ENCODE measurements around the gene NACAD. TPM values are rescaled to one million over a fixed set of nuclear protein-coding genes. Genes with fewer than 3 reads are reported as not detected.
"Not testable (repeated sequence)": the region's sequence is repeated elsewhere in the genome, so short reads cannot be mapped to it uniquely, and the experiment has no call there.

NACAD gene
- polyA plus RNA-seq, 3 donors, result 0.95 to 3.3 (median 2.0) TPM

DNA sequence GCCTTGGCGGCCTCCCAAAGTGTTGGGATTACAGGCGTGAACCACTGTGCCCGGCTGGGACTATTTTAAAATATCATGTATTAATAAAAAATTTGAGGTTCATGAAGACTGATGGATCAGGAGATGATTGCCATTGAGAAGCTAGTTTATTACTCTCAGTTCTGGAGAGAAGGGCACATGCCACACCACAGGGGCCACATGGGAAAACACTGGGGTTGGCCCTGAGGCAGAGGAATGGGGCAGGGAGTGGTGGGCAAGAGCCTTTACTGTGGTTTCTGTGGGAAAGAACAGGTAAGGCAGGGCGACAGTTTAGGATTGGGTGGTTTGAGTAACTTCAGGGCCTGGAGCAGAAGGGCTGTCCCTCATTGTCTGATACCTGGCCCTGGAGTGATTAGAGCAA, 29.5 kb upstream of the NACAD start:
- H3K27ac ChIP-seq (ENCODE audit: low read depth, low read length), result no peak overlapping the region
- 86 to 92% (median 89%) methylated on average over 4 of the region's 4 CpGs for WGBS, 3 donors

- WGBS, 3 donors, result 77 to 95% (median 79%) methylated on average over 4 of the region's 4 CpGs
- H3K27ac ChIP-seq (ENCODE audit: low read depth, low read length), result no peak overlapping the region
Observed at GRCh38 chr7:45117582-45117981, 28.8 kb upstream of the NACAD start.

DNA sequence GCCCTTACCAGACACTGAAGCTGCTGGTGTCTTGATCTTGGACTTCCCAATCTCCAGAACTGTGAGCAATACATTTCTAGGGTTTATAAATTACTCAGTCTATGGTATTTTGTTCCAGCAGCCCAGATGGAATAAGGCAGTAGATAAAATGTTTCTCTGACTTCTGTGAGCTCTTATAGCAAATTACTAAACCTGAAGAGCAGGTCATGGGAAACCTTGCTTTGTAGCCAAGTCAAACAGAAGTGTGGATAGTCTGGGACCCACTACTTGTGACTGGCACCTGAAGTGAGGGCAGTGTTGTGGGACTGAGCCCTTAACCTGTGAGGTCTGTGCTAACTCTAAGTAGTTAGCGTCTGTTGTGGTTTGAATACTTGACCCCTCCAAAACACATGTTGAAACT, 27.3 kb upstream of the NACAD start:
- WGBS, 3 donors, result 65 to 91% (median 86%) methylated on average over 1 of the region's 1 CpG
- H3K27ac ChIP-seq (ENCODE audit: low read depth, low read length), result no peak overlapping the region

- no peak overlapping the region for H3K27ac ChIP-seq (ENCODE audit: low read depth, low read length)
Observed at GRCh38 chr7:45114926-45115325, 26.2 kb upstream of the NACAD start.

DNA sequence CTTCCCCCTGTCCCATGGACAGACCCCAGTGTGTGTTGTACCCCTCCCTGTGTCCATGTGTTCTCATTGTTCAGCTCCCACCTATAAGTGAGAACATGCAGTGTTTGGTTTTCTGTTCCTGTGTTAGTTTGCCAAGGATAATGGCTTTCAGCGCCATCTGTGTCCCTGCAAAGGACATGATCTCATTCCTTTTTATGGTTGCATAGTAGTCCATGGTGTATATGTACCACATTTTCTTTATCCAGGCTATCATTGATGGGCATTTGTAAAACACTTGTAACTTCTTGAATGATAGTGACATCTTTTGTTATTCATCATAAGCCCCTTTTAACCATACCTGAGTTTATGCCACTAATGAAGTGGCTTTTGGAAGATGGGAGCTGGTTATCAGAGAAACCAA, 25.5 kb upstream of the NACAD start:
- H3K27ac ChIP-seq (ENCODE audit: low read depth, low read length), result not testable (repeated sequence)

GRCh38 chr7:45112648-45113047, 23.9 kb upstream of the NACAD start:
- 73 to 83% (median 79%) methylated on average over 1 of the region's 1 CpG for WGBS, 3 donors
- no peak overlapping the region for H3K27ac ChIP-seq (ENCODE audit: low read depth, low read length)

More for the DNA sequence above, 25.5 kb upstream of the NACAD start:
- WGBS, 3 donors, result 70 to 89% (median 70%) methylated on average over 1 of the region's 1 CpG

- 0 to 1% (median 1%) methylated on average over 61 to 64 of the region's 64 CpGs for WGBS, 3 donors
- H3K27ac ChIP-seq (ENCODE audit: low read depth, low read length), result peak within 1 kb of the TSS; percentile 90
Observed at GRCh38 chr7:45111298-45112223, 22.8 kb upstream of the NACAD start, which contains the start of gene TBRG4. Gene TBRG4, minus strand, starts transcription at chr7:45111697. Its CDS starts 2,460 bp downstream, at chr7:45109237.

DNA sequence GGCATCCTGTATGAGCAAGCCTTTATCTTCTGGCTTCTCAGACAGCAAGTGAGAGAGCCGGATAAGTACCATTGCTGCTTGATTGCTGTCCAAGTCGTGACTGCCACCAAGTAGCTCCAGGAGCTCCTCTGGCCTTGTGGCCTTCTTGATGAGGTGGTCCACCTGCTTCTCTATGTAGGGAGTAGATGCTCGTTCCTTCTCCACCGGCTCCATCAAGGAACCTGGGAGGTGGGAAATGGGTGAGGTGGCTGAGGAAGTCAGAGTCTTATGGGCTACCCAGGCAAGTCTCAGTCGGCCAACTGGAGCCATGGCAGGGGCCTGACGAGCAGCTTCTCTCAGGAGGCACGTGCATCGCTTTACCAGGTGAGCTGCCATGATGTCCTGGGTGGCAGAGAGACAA, 20.1 kb upstream of the NACAD start:
- no peak overlapping the region for H3K27ac ChIP-seq (ENCODE audit: low read depth, low read length)
- WGBS, 3 donors, result 72 to 83% (median 74%) methylated on average over 8 of the region's 8 CpGs

DNA sequence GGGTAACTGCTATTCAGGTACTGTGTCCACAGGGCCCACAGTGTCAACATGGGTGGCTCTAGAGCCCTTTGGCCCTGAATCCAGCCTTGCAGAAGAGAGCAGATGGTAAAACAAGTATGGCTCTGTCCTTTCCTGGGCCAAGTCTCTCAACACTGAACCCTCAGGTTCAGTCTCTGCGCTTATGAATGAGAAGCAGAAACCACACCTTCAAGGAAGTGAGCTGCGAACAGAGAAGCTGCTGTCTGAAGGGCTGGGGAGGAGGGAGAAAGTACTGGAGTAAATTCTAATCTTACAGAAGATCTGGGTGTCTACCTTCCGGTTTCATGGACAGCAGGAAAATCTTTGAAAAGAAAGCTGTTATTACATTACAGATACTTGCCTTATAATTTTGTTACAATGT, 18.6 kb upstream of the NACAD start:
- WGBS, 3 donors, result 75 to 80% (median 79%) methylated on average over 3 of the region's 3 CpGs
- no peak overlapping the region for H3K27ac ChIP-seq (ENCODE audit: low read depth, low read length)

DNA sequence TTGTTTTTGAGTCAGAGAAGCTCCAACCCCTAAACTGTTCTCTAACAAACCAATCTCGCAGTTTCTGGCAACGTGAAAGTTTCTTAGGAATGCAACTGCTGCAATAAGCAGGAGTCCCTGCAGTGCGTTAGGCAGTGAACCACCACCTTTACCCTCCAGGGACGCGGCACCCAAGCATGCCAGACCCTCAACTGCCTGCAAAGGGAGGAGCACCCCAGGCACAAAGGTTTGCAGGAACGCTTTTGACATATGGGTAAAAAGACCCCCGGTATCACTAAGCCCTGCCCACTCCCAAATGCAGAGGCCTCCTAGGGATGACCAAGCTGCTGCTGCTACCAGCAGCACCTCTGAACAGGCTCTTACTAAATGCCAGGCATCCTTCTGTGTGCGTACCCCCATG, 18.1 kb upstream of the NACAD start:
- WGBS, 3 donors, result 67 to 85% (median 78%) methylated on average over 8 of the region's 8 CpGs

DNA sequence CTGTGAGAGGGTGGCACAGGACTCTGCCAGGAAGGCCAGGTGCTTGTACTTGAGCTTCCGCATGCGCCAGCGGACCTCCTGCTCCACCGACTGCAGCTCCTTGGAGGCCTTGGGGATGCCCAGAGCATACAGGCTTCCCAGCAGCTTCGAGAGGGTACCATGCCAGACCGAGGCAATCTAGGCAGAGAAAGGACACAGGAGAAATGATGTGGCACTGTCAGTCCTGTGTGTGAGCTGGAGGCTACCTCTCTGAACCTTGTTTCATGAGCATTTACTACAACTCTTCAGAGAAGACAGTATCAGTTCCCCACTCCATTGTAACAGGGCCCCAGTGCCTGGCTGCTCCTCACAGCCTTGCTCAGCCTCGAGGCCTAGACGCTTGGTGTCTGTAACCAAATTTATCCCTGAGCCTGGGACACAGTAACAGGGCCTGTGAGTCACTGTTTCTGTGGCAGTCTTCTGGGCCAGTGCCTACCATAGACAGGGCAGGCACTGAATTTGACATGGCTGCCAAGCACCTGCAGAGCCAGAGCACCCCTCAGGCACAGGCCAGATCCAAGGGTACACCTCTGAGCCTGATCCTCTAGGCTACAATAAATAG, 16.9 kb upstream of the NACAD start:
- 93 to 94% (median 94%) methylated on average over 8 of the region's 8 CpGs for WGBS, 3 donors
- H3K27ac ChIP-seq (ENCODE audit: low read depth, low read length), result no peak overlapping the region

More for the DNA sequence above, 18.1 kb upstream of the NACAD start:
- H3K27ac ChIP-seq (ENCODE audit: low read depth, low read length), result no peak overlapping the region

- no peak overlapping the region for H3K27ac ChIP-seq (ENCODE audit: low read depth, low read length)
- 87 to 97% (median 94%) methylated on average over 12 of the region's 12 CpGs for WGBS, 3 donors
Observed at GRCh38 chr7:45104844-45105587, 16.2 kb upstream of the NACAD start.

- 92 to 96% (median 95%) methylated on average over 17 of the region's 17 CpGs for WGBS, 3 donors
- no peak overlapping the region for H3K27ac ChIP-seq (ENCODE audit: low read depth, low read length)
Observed at GRCh38 chr7:45103958-45104843, 15.4 kb upstream of the NACAD start.

- H3K27ac ChIP-seq (ENCODE audit: low read depth, low read length), result no peak overlapping the region
- 80 to 95% (median 92%) methylated on average over 13 to 14 of the region's 14 CpGs for WGBS, 3 donors
Observed at GRCh38 chr7:45102785-45103712, 14.3 kb upstream of the NACAD start.

- H3K27ac ChIP-seq (ENCODE audit: low read depth, low read length), result no peak overlapping the region
- WGBS, 3 donors, result 93 to 94% (median 94%) methylated on average over 12 of the region's 12 CpGs
Observed at GRCh38 chr7:45101748-45102147, 13.0 kb upstream of the NACAD start.

GRCh38 chr7:45100761-45101480, 12.2 kb upstream of the NACAD start:
- no peak overlapping the region for H3K27ac ChIP-seq (ENCODE audit: low read depth, low read length)
- WGBS, 3 donors, result 90 to 93% (median 93%) methylated on average over 13 of the region's 13 CpGs

Data from adipose tissue (tissue), 3 donors.